GM18868 (cell line): ENCODE results near the gene GMIP.

Experiments
- ATAC-seq: cut with Tn5 transposase; IDR thresholded peaks from one replicate; pipeline ENCODE4 v1.9.1; 2021; ENCODE audit warnings: mild to moderate bottlenecking, moderate library complexity; ENCODE audit not compliant: unreplicated experiment

GMIP gene

DNA sequence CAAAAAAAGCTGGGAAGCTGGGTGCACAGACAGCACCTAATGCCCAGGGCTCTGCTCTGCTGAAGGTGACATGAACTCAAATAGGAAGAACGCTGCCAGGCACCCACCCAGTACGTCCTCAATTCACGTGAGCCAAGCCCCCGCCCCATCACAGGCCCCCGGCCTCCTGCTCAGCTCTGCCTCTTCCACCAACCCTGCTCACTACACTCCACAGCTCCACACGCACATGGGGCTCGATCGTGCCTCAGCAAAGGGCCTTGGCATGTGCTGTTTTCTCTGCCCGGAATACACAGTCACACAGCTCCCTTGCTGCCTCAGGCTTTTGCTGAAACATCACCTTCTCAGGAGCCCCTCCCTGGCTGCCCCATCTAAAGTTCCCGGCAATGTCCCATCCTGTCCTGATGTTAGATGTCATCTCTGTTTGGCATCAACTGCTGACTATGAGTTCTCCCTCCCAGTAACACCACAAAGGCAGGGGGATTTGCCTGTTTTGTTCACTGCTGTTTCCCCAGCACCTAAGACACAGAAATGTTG is 17.8 kb upstream of the GMIP start:
- ATAC-seq: no peak

- no peak for ATAC-seq
Measured at GRCh38 chr19:19659646-19660245, 16.3 kb upstream of the GMIP start.

GRCh38 chr19:19657397-19657783 is 13.9 kb upstream of the GMIP start:
- no peak for ATAC-seq

DNA sequence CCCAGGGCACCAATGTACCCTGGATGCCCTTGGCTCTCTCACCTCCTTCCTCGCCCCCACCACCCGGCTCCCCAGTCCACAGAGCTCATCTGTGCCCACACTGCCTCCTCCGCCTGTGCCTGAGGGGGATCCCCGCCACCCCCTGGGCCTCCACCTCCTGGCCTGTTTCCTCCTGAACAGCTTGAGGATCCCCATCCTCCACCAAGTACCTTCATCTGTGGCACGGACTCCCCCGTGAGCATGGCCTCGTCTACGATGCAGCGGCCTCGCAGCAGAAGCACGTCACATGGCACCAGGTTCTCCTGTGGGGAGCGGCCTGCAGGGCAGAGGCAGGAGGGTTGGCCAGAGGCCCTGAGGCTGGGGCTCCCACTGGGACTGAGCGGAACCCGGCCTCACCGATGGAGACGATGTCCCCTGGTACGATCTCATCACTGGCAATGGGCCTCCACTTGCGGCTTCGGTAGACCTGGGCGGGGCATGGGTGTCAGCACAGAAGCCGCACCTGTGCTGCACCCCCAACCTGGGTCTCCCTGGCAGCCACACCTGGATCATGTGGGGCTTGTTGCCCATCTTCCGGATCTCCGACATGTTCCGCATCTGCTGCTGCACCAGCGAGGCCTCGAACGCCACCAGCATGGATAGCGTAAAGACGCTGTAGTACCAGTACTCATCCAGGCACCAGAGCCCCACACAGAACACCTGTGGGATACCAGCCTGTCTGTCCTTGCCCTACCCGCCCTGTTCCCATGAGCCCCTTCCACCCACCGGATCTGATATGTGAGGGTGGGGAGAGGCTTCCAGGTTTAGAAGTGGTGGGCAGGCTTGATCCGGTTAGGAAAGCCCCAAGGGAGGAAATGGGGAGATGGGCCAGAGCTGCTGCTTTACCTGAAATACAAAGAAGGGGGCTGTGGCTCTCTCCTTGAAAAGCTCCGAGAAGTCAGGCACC is 13.3 kb upstream of the GMIP start:
- no peak for ATAC-seq

DNA sequence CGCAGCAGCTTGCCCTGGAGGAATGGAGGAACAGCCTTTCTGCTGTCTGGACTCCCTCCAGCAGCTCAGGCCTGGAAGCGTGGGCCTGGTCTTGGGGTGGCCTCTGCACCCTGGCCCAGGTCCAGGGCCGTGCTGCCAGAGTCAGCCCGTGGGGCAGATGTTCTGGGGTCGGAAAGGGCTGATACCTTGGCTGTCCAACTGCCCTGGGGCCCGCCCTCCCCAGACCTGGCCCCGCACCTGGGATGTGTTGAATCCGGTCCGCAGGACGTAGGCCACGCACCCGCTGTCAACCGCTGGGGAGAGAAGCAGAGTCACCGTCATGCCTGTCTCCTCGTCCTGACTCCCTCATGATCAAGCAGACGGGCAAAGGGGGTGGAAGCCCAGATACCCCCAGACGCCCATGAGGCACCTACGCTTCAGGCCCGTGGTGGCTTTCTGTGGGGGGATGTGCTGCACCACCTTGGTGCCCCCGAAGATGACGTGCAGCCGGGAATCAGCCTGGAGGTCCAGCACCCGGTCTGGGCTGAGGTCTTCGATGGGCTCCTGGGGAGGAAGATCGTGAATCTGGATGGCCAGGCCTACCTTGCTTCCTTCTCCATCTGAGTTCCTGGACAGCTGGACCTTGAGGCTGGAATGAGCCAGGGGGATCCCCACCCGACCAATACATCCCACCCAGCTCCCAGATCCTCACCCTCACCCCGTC is 12.3 kb upstream of the GMIP start:
- no peak for ATAC-seq

GRCh38 chr19:19655051-19655594 is 11.7 kb upstream of the GMIP start:
- ATAC-seq: no peak

DNA sequence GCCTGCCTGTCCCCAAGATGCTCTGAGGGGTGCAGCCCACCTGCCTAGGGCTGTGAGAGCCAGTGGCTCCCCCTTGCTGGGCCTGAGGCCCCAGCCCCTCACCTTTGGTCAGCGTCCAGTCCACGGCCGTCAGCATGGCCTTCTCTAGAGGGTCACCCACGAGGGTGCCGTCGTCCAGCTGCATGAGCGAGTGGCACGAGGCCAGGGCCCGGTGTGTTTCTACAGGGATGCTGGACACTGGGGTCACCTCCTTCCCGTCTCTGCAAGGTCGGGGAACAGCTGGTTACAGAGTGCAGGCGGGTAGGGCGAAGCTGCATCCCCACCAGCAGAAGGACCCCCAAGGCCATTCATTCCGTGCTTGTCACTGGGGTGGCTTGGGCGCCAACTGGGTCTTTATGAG is 11.0 kb upstream of the GMIP start:
- no peak for ATAC-seq

DNA sequence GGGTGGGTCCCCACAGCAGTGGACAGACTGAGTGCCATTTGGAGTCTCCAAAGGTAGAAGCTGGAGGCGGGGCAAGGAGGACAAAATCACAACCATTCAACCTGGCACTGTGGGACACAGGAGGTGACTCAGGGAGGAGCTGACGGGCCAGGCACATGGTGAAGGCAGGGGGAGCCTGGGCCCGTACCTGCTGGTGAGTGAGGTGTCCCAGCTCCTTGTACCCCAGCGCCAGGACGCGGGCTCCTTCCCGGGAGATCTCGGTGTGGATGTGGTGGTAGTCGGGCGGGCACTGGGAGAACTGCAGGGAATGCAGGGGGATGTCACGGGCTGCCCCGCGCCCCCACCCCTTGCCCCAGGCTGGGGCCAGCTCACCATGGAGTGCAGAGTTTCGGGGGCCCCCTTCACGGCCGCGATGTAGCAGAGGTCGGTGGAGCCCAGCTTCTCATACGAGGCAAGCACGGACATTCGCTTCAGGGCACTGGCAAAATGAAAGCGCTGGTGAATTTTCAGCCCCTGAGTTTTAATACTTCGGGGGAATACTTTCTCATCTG is 10.2 kb upstream of the GMIP start:
- no peak for ATAC-seq

DNA sequence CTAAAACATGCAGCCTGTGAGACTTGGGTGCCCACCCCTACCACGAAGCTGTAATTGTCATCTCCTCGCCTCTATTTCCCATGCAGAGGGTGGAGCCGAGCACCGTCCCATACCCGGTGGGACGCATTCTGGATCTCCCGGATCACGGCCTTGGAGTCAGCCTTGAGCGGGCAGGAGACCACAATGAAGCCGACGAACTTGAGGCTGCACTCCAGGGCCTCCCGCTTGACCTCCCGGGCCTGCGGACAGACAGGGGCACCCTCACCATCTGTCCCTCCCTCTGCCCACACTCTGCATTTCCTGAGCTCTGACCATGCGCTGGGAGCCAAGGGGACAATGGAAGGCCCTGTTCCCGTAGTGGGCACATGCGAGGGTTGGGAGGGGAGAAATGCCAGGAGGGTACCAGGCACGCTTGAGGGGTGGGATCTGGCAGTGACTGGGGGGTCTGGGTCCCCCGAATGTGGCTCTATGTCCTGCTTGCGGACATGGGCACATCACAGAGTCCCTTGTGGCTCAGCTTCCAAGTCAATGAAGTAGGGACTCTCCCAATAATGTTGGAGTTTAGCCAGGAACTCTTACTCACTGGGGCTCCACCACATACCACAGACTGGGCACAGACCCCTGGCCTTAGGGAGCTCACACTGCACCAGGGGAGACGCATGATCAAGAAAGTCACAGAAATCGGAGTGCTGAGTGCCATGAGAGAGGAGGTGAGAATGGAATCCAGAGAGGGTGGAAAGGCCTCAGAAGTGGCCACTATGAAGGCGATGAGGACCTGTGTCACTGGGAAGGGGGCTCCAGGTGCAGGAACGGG is 9.2 kb upstream of the GMIP start:
- no peak for ATAC-seq

- ATAC-seq: no peak
Measured at GRCh38 chr19:19651076-19651475, 7.6 kb upstream of the GMIP start.

GRCh38 chr19:19650331-19650730 is 6.9 kb upstream of the GMIP start:
- ATAC-seq: no peak

GRCh38 chr19:19649580-19649995 is 6.1 kb upstream of the GMIP start:
- no peak for ATAC-seq

DNA sequence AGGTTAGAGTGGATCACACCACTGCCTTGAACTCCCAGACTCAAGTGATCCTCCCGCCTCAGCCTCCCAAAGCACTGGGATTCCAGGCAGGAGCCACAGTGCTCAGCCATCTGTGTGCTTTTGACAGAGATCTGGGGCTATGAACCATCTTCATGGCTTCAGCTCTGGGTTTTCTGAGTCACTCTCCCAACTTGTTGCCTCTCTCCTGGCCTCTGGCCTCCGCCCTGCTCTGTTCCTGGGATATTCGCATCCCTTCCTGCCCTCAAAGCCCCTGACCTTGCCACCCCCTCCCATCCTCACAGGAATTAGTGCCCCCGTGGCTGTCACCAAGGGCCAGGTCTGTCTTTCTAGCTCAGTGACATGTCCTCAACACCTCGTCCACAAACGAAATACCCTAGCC is 5.7 kb upstream of the GMIP start:
- no peak for ATAC-seq

DNA sequence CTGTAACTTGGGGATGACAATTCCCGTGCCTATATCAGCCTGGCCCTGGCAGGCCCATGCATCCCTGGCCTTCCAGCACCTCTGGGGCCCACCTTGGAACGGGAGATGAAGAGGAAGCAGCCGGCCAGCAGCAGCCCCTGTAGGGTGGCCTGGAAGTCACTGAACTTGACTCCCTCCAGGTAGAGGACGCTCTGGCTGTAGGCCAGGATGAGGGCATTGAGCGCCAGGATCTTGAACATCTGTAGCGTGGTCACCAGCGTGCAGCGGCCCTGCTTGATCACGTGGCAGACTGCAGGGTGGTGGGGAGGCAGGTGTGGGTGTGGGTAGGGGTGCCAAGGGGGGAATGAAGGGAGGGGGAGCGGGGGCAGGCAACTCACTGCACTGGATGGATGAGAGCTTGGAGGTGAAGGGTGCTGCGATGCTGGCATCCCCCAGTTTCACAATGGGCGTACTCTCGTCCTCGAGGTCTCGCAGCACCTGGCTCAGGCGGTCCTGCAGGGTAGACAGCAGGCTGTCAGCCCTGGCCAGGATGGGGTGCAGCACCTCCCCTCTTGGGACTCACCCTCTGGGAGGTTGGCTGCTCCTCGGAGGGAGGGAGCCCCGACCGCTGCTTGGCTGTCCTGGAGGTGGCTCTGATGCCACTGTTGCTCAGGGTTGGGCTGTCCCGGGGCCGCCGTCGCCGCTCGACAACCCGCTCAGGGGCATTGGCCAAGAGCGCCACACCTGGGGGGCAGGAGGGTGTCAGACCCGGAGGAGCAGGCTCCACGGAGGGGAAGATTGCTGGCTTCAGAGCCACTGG is 3.8 kb upstream of the GMIP start:
- no peak for ATAC-seq

DNA sequence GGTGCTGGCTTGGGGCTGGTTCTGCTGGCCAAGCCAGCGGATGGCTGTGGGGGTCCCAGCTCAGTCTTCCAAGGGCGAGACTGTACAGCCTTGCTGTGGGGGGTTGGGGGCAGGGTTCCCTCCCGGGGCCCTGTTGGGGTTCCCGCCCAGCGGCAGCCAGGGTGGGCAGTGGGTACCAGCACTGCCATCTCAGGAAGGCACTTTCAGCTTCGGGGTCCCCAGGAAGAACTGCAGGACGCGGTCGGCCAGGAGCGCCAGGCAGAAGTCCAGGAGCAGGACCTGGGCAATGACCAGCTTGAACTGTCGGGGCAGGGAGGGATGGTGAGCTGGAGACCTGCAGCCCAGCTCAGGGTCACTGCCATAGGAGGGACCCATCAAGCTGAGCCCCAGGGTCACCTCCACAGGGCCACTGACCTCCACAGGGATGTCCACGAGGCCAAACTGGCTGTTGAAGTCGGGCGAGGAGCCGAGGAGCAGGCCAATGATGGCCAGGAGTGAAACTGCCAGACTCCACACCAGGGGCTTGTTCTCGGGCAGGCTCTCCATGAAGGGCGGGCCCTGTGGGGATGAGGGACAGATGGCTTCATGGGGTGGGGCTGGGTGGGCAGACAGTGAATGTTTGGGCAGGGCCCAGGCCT is 1.9 kb upstream of the GMIP start:
- ATAC-seq: no peak

GRCh38 chr19:19644054-19644388 is 564 bp upstream of the GMIP start:
- ATAC-seq: no peak

- ATAC-seq: peak; percentile 24
Measured at GRCh38 chr19:19642506-19643157, 825 bp downstream of the GMIP start.

DNA sequence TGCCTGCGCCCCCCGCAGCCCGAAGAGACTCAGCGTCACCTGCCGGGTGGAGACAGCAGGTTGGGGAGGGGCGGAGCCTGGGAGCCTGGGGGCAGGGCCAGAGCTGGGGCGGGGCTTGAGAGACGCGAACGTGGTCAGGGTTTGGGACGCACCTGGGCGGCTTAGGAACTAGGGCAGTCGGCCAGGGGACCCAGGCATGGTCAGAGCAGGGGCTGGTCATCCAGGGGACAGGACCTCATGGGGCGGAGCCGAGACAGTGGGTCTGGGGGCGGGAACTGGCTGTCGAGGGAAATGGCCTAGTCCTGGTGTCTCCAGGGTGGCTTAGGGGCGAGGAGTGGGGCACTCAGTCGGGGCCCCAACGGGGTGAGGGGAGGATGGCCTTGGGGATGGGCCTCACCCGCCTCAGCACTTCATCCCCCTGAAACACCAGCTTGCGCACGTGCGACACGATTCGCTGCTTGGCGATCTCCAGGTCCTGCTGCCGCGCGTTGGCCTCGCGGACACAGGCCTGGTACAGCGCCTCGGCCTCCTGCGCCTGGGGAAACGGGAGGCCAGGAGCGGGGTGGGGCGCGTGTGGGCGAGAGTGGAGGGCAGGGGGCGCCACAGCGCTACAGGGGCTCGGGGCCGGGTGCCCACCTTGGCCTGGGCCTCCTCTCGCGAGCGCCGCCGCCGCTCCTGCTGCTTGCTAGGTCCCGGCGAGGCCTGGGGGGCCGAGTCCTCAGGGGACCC is 5.8 kb downstream of the GMIP start:
- ATAC-seq: no peak
